Measurements from ENCODE around the gene FOXJ3.

- TF ChIP-seq RFX5 (IDR thresholded peaks at IDR 0.05; ENCODE audit: borderline replicate concordance, low read depth, low read length) (no peak), CTCF (IDR thresholded peaks at IDR 0.05; ENCODE audit: control extremely low read depth in 1 of 3, insufficient read depth in 1 of 3, low read depth in 1 of 3, low read length in 3 of 3) (peak; percentile 83 to 92 (median 88)), TBP (IDR thresholded peaks at IDR 0.05; ENCODE audit: low read depth, low read length) (no peak), NRF1 (IDR thresholded peaks at IDR 0.05; ENCODE audit: low read depth, low read length) (no peak), HDAC2 (IDR thresholded peaks at IDR 0.05; ENCODE audit: borderline replicate concordance in 1 of 2, low read depth in 2 of 2, low read length in 2 of 2) (no peak), SP2 (IDR thresholded peaks at IDR 0.05; ENCODE audit: low read length) (no peak), POLR2A (IDR thresholded peaks at IDR 0.05; ENCODE audit: control extremely low read depth in 1 of 2, low read depth in 2 of 2, low read length in 2 of 2) (no peak), USF2 (IDR thresholded peaks at IDR 0.05; ENCODE audit: low read length) (no peak), SUZ12 (IDR thresholded peaks at IDR 0.05; ENCODE audit: low read length) (no peak), RAD21 (IDR thresholded peaks at IDR 0.05 in 1 of 2, conservative IDR thresholded peaks at IDR 0.05 in 1 of 2; ENCODE audit: low read depth in 2 of 2, low read length in 2 of 2) (peak; percentile 95), CHD2 (IDR thresholded peaks at IDR 0.05; ENCODE audit: low read length) (no peak), POLR2AphosphoS5 (IDR thresholded peaks at IDR 0.05; ENCODE audit: low read depth, low read length) (no peak)
Measured at GRCh38 chr1:42146626-42147320, 188.3 kb downstream of the FOXJ3 start.

Data from H1 (cell line).